BLaER1 (cell line): Measurements from ENCODE around the gene GZMM.

Source experiments
- H3K27ac ChIP-seq: shearing (Covaris generic); formaldehyde crosslinking; 2 replicates; pipeline ENCODE4 v1.8.1; 2022
- H3K27me3 ChIP-seq: shearing (Covaris generic); formaldehyde crosslinking; 2 replicates; pipeline ENCODE4 v1.8.1; 2022
- H3K36me3 ChIP-seq: shearing (Covaris generic); formaldehyde crosslinking; 2 replicates; pipeline ENCODE4 v1.8.1; 2022
- H3K4me1 ChIP-seq: shearing (Covaris generic); formaldehyde crosslinking; 2 replicates; pipeline ENCODE4 v1.8.1; 2022
- H3K4me2 ChIP-seq: shearing (Covaris generic); formaldehyde crosslinking; 2 replicates; pipeline ENCODE4 v1.8.1; 2022
- H3K4me3 ChIP-seq: shearing (Covaris generic); formaldehyde crosslinking; 2 replicates; pipeline ENCODE4 v1.8.1; 2022
- H3K9ac ChIP-seq: shearing (Covaris generic); formaldehyde crosslinking; 2 replicates; pipeline ENCODE4 v1.8.1; 2022
- H3K9me3 ChIP-seq: shearing (Covaris generic); formaldehyde crosslinking; 2 replicates; pipeline ENCODE4 v1.8.1; 2022
- H4K20me1 ChIP-seq: shearing (Covaris generic); formaldehyde crosslinking; 2 replicates; pipeline ENCODE4 v1.8.1; 2022
- Cebpa-rat ChIP-seq: shearing (Covaris generic); IDR thresholded peaks from 2 replicates; pipeline ENCODE4 v1.8.1; 2022

Gene GZMM

DNA sequence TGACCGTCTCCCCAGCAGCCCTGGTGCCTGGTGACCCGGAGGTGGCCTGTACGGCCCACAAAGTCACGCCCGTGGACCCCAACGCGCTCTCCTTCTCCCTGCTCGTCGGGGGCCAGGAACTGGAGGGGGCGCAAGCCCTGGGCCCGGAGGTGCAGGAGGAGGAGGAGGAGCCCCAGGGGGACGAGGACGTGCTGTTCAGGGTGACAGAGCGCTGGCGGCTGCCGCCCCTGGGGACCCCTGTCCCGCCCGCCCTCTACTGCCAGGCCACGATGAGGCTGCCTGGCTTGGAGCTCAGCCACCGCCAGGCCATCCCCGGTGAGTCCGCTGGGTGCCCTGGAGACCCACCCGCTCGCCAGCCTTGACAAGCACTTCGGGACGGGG lies 45.4 kb upstream of the GZMM start:
- Histone ChIP-seq H3K27ac (no peak overlapping the region), H3K4me3 (peak overlapping the region; percentile 57), H3K4me1 (peaks cover 24% of the 10 kb centered on the region), H4K20me1 (no peaks in the 10 kb centered on the region), H3K9me3 (no peaks in the 10 kb centered on the region), H3K9ac (0 out of 2 replicates have a peak overlapping the region, but pooled peaks have one; percentile 4), H3K36me3 (no peaks in the 10 kb centered on the region), H3K4me2 (peak overlapping the region; percentile 84), H3K27me3 (peaks cover 40% of the 10 kb centered on the region)
- no peak for TF ChIP-seq Cebpa-rat

- H3K36me3 ChIP-seq, result no peaks in the 10 kb centered on the region
- no peak overlapping the region for H3K27ac ChIP-seq
- H4K20me1 ChIP-seq, result no peaks in the 10 kb centered on the region
- peaks cover 40% of the 10 kb centered on the region for H3K27me3 ChIP-seq
- peak overlapping the region; percentile 84; the same call in 1 of the 2 replicates for H3K4me2 ChIP-seq
- TF ChIP-seq Cebpa-rat, result no peak
- H3K4me3 ChIP-seq, result no peak overlapping the region
- no peak overlapping the region for H3K9ac ChIP-seq
- peaks cover 24% of the 10 kb centered on the region for H3K4me1 ChIP-seq
- H3K9me3 ChIP-seq, result no peaks in the 10 kb centered on the region
Observed at GRCh38 chr19:498977-499623, 44.8 kb upstream of the GZMM start.

- H3K36me3 ChIP-seq, result no peaks in the 10 kb centered on the region
- H3K4me2 ChIP-seq, result no peak overlapping the region
- peaks cover 37% of the 10 kb centered on the region for H3K4me1 ChIP-seq
- no peaks in the 10 kb centered on the region for H3K9me3 ChIP-seq
- no peak overlapping the region for H3K4me3 ChIP-seq
- peaks cover 23% of the 10 kb centered on the region for H3K27me3 ChIP-seq
- H4K20me1 ChIP-seq, result no peaks in the 10 kb centered on the region
- no peak for TF ChIP-seq Cebpa-rat
- H3K9ac ChIP-seq, result no peak overlapping the region
- no peak overlapping the region for H3K27ac ChIP-seq
Observed at GRCh38 chr19:501646-502045, 42.2 kb upstream of the GZMM start.

GRCh38 chr19:504616-505015 lies 39.2 kb upstream of the GZMM start:
- TF ChIP-seq Cebpa-rat, result no peak
- Histone ChIP-seq H3K27me3 (peaks cover under 1% of the 10 kb centered on the region; the same call in 1 of the 2 replicates), H3K9me3 (no peaks in the 10 kb centered on the region), H3K27ac (no peak overlapping the region), H3K9ac (no peak overlapping the region), H3K4me1 (peaks cover 37% of the 10 kb centered on the region), H4K20me1 (no peaks in the 10 kb centered on the region), H3K4me2 (no peak overlapping the region), H3K4me3 (no peak overlapping the region), H3K36me3 (peaks cover 9% of the 10 kb centered on the region)

DNA sequence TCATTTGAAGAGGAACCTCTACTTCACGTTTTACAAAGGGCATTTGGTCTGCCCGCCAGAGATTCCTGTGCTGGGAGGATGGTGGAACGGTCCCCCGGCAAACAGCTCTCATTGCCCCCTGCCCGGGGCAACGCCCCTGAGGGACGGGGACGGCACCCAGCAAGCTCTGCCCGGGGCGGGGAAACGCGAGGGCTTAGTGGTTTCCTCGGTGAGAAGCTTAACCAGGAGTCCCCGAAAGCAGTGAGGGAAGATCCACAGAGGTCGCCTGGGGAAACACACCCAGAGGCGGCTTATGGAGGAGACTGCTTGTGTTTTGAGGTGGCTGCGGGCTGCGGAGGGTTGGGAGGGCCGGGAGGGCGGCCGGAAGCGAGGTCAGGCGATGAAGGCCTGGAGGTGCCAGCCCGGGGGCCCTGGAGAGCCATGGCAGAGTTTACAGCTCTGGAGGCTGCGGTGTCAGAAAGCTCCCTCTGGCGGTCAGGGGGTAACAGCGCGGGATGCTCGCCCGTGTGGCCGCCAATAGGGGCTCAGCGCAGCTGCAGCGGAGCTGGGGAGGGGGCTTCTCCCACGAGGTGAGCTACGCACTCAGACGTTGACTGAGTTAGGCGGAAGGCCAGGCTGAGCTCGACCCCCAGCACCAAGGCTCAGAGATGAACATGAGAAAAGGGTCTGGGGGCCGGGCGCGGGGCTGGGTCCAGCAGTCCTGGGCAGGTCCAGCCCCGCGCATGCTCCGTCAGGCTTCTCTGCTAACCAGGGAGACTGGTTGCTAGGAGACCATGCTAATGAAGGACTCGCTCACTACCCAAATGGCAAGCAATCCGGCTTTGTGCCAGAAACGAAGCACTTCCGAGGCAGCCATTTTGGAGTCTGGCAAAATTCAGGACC lies 37.2 kb upstream of the GZMM start:
- Histone ChIP-seq H3K27me3 (no peaks in the 10 kb centered on the region), H4K20me1 (no peaks in the 10 kb centered on the region), H3K9me3 (no peaks in the 10 kb centered on the region), H3K9ac (peak overlapping the region; percentile 92), H3K27ac (peak overlapping the region; percentile 95), H3K4me1 (peaks cover 57% of the 10 kb centered on the region), H3K4me3 (peak overlapping the region; percentile 91), H3K4me2 (peak overlapping the region; percentile 99), H3K36me3 (peaks cover 12% of the 10 kb centered on the region)
- no peak for TF ChIP-seq Cebpa-rat

DNA sequence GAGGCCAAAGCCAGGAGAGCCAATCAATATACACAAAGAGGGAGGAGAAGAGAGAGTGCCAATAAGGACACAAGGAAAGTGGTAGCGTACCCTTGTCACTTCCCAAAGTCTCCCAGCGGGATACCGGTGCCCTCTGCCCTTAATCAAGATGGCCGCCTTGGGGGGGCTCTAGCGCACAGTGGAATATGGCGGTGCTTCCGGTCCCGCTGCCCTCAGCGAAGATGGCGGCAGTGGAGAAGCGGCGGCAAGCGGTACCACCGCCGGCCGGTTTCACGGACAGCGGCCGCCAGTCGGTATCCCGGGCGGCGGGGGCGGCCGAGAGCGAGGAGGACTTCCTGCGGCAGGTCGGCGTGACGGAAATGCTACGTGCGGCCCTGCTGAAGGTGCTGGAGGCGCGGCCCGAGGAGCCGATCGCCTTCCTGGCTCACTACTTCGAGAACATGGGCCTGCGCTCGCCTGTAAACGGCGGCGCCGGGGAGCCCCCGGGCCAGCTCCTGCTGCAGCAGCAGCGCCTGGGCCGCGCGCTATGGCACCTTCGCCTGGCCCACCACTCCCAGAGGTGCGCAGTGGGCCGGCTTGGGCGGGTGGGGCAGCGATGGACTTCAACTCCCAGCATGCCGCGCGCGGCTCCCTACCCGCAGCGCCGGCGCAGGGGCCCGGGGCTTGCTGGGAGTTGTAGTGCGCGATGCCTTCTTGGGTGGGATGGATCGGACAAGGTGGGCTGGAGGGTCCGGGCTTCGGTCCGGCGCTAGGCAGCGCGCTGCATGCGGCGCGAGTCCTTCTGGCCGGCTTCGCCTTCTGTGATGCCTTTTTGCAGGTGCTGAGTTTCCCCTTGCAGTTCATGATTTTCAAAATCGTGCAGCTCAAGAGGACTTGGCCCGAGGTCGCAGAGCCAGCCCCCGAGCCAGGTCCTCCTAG lies 36.3 kb upstream of the GZMM start, which contains the start of gene TPGS1:
Gene TPGS1 (plus strand): TSS at position 212 of the 918 bp plus-strand sequence. CDS start 10 bp downstream, at position 222.
- H3K27ac ChIP-seq, result peak within 1 kb of the TSS; percentile 95
- H3K9ac ChIP-seq, result peak within 1 kb of the TSS; percentile 92
- peaks cover 5% of the 10 kb centered on the region for H4K20me1 ChIP-seq
- peaks cover 65% of the 10 kb centered on the region for H3K4me1 ChIP-seq
- no peak for TF ChIP-seq Cebpa-rat
- peak within 1 kb of the TSS; percentile 99 for H3K4me2 ChIP-seq
- H3K36me3 ChIP-seq, result peaks cover 12% of the 10 kb centered on the region
- H3K27me3 ChIP-seq, result no peaks in the 10 kb centered on the region
- peak within 1 kb of the TSS; percentile 91 for H3K4me3 ChIP-seq
- H3K9me3 ChIP-seq, result no peaks in the 10 kb centered on the region

- Histone ChIP-seq H3K4me1 (peaks cover 69% of the 10 kb centered on the region), H3K9me3 (no peaks in the 10 kb centered on the region), H3K4me3 (peak overlapping the region; percentile 91), H3K27me3 (no peaks in the 10 kb centered on the region), H3K4me2 (peak overlapping the region; percentile 99), H3K36me3 (peaks cover 12% of the 10 kb centered on the region), H3K27ac (peak overlapping the region; percentile 95), H3K9ac (peak overlapping the region; percentile 92), H4K20me1 (peaks cover 14% of the 10 kb centered on the region)
- TF ChIP-seq Cebpa-rat, result no peak
Observed at GRCh38 chr19:508204-509150, 35.4 kb upstream of the GZMM start.

- Histone ChIP-seq H3K4me3 (peak overlapping the region; percentile 59), H3K27ac (peak overlapping the region; percentile 81), H3K27me3 (no peaks in the 10 kb centered on the region), H3K36me3 (peaks cover 27% of the 10 kb centered on the region), H3K9ac (peak overlapping the region; percentile 71), H4K20me1 (peaks cover 26% of the 10 kb centered on the region), H3K9me3 (no peaks in the 10 kb centered on the region), H3K4me2 (peak overlapping the region; percentile 93), H3K4me1 (peaks cover 77% of the 10 kb centered on the region)
- TF ChIP-seq Cebpa-rat, result no peak
Observed at GRCh38 chr19:510606-511100, 33.2 kb upstream of the GZMM start.
